Uterus (tissue), 4 donors: Measurements from ENCODE around the gene GPBP1L1. TPM values are rescaled to one million over a fixed set of nuclear protein-coding genes. Genes with fewer than 3 reads are reported as not detected.

Experiments used
- DNase-seq, 2 donors: peaks; one replicate each; pipeline ENCODE4 v3.0.0-alpha.2; 2019 to 2020
- H3K27ac ChIP-seq, 2 donors: fragments of 200-600 bp; sonication (generic); 1 replicate in 1 of 2; 2 replicates in 1 of 2; pipeline ENCODE4 v1.5.1; 2016 to 2018
- H3K27me3 ChIP-seq, 2 donors: fragments of 200-600 bp; sonication (generic); one replicate each; pipeline ENCODE4 v1.5.1; 2018 to 2019; ENCODE audit warnings: control low read depth in 1 of 2
- H3K36me3 ChIP-seq, 2 donors: fragments of 200-600 bp; sonication (generic); one replicate each; pipeline ENCODE4 v1.5.1; 2019; ENCODE audit warnings: control low read depth in 1 of 2
- H3K4me1 ChIP-seq, 2 donors: fragments of 200-600 bp; sonication (generic); one replicate each; pipeline ENCODE4 v1.5.1; 2018 to 2019; ENCODE audit warnings: control low read depth in 1 of 2
- H3K4me3 ChIP-seq, 2 donors: fragments of 200-600 bp; sonication (generic); 1 replicate in 1 of 2; 2 replicates in 1 of 2; pipeline ENCODE4 v1.5.1; 2018 to 2019; ENCODE audit warnings: mild to moderate bottlenecking in 1 of 2
- H3K9me3 ChIP-seq, 2 donors: fragments of 200-600 bp; sonication (generic); one replicate each; pipeline ENCODE4 v1.5.1; 2019; ENCODE audit warnings: control low read depth in 1 of 2
- CTCF ChIP-seq, 4 experiments: fragments of 200-600 bp in 2 of 4; fragments of 450-650 bp in 2 of 4; sonication (generic) in 2 of 4; IDR thresholded peaks; one replicate each; pipeline ENCODE4 v1.5.1; 2016 to 2019; ENCODE audit warnings: antibody characterized with exemption in 4 of 4, mild to moderate bottlenecking in 2 of 4, moderate library complexity in 1 of 4
- POLR2A ChIP-seq, 2 donors: fragments of 450-650 bp; IDR thresholded peaks; one replicate each; pipeline ENCODE4 v1.6.1; 2016; ENCODE audit warnings: antibody characterized with exemption in 2 of 2, mild to moderate bottlenecking in 1 of 2, moderate library complexity in 1 of 2
- intact Hi-C: fragments of 100-400 bp; cut with DNase I; formaldehyde crosslinking; loops from one replicate; pipeline ENCODE4 v1.15.1; 2023; ENCODE audit warnings: low total_unique reads
- total RNA-seq, 4 donors: library from RNA; depleted of rRNA in 3 of 4; stranded (reverse); fragments of >200 nt in 3 of 4; gene quantifications; one replicate each; pipeline versions ENCODE4 v1.1.0 to v1.2.4, GENCODE V29; 2014 to 2023
- donor health status: DM: yes; HTN: yes; CAD: no.

GPBP1L1 gene
- total RNA-seq, 4 donors from 2014 or later: 61.2 to 136 (median 109) TPM

- Histone ChIP-seq H3K4me1 (no peaks in the 10 kb centered on the region), H3K27ac (peak overlapping the region; percentile 47 to 65), H3K9me3 (no peaks in the 10 kb centered on the region), H3K4me3 (peak overlapping the region in 1 of 2 donors; percentile 35), H3K27me3 (no peaks in the 10 kb centered on the region), H3K36me3 (no peaks in the 10 kb centered on the region)
- DNase-seq: no peak
- TF ChIP-seq CTCF (IDR thresholded peaks at IDR 0.05) (no peak), POLR2A (IDR thresholded peaks at IDR 0.05) (no peak)
- intact Hi-C loops: no loop called here
Measured at GRCh38 chr1:45621895-45622523, 64.3 kb downstream of the GPBP1L1 start.

- Histone ChIP-seq H3K4me1 (no peaks in the 10 kb centered on the region), H3K27me3 (no peaks in the 10 kb centered on the region), H3K9me3 (no peaks in the 10 kb centered on the region), H3K36me3 (no peaks in the 10 kb centered on the region), H3K27ac (peak overlapping the region; percentile 47 to 65), H3K4me3 (no peak overlapping the region)
- intact Hi-C loops: no loop called here
- DNase-seq: no peak
- TF ChIP-seq CTCF (IDR thresholded peaks at IDR 0.05) (no peak), POLR2A (IDR thresholded peaks at IDR 0.05) (no peak)
Measured at GRCh38 chr1:45621501-45621836, 64.9 kb downstream of the GPBP1L1 start.

- Histone ChIP-seq H3K9me3 (no peaks in the 10 kb centered on the region), H3K36me3 (no peaks in the 10 kb centered on the region), H3K27ac (peak overlapping the region; percentile 47 to 65), H3K4me3 (no peak overlapping the region), H3K4me1 (no peaks in the 10 kb centered on the region), H3K27me3 (no peaks in the 10 kb centered on the region)
- intact Hi-C loops: no loop called here
- no peak for TF ChIP-seq CTCF (IDR thresholded peaks at IDR 0.05)
- no peak for TF ChIP-seq POLR2A (IDR thresholded peaks at IDR 0.05)
- no peak for DNase-seq
Measured at GRCh38 chr1:45620588-45621500, 65.5 kb downstream of the GPBP1L1 start.

- DNase-seq: peak in 1 of 2 donors; percentile 52
- Histone ChIP-seq H3K4me1 (no peaks in the 10 kb centered on the region), H3K9me3 (no peaks in the 10 kb centered on the region), H3K27me3 (no peaks in the 10 kb centered on the region), H3K4me3 (no peak overlapping the region), H3K36me3 (no peaks in the 10 kb centered on the region), H3K27ac (peak overlapping the region; percentile 52 to 60)
- TF ChIP-seq CTCF (IDR thresholded peaks at IDR 0.05) (no peak), POLR2A (IDR thresholded peaks at IDR 0.05) (no peak)
- intact Hi-C loops: no loop called here
Measured at GRCh38 chr1:45619149-45619921, 67.0 kb downstream of the GPBP1L1 start.
